HS-5 (cell line): ENCODE measurements around the gene OGN.

Source experiments
- DNase-seq: peaks from one replicate; pipeline ENCODE4 v3.0.0-alpha.2; 2012; ENCODE audit warnings: low read depth

Gene OGN

DNA sequence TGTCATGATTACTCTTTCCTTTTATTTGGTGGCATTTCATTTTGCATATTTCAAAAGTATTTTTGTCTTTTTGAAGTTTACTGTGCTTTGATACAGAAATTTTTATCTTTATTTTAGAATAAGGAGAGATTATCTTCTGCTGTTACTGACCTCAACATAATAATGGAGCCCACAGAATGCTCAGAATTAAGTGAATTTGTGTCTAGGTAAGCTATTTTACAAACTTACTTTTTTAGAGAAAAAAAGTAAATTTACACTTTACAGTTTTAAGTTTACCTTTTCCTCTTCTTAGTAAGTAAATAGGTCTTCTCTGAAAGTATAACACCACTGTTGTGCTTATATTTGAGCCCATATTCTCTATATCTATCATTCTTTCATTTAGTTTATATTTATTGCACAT is 58.8 kb downstream of the OGN start:
- no peak for DNase-seq

DNA sequence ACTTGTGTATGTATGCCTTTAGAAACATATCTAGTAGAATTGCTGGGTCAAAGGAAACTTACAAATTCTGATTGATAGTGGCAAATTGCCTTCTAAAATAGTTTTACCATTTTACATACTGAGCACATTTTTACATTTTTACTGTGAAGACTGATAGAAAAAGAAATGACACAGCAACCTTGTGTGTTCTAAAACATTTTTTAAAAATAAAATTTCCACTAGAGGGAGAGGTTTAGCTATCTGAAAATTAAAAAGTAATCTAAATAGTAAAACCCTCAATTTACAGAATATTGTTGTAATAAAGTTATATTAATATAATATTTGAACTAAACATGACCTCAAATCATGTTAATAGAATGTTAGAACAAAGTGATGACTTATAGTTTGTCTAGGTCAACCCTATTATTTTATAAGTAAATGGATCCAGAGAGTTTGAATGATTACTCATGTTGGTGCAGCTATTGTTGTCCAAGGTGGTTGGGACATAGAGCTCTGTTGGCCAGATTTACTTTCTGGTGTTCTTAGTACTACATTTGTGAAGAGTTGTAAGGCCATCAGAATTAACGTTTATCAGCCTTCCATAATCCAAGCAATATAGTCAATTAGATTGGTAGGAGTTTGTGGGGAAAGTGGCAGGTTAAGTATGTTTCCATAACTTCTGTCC is 61.4 kb downstream of the OGN start:
- DNase-seq = no peak

DNA sequence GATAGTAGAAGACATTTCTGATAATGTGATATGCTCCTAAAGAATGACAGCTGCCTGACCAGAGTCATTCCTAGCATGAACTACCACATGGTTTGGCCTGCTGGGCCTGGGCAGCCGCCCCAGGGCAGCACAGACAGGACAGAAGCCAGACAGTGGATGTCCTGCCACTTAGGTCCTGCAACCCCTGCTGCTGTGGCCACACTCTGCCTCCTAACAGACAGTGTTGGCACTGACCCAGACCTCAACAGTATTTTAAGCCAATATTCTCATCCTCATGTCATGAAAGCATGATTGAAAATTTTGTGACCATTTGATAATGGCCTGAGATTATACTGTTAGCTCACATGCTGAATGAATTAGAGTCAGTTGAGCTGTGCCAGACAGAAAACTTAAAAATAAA is 62.8 kb downstream of the OGN start:
- DNase-seq = no peak

DNA sequence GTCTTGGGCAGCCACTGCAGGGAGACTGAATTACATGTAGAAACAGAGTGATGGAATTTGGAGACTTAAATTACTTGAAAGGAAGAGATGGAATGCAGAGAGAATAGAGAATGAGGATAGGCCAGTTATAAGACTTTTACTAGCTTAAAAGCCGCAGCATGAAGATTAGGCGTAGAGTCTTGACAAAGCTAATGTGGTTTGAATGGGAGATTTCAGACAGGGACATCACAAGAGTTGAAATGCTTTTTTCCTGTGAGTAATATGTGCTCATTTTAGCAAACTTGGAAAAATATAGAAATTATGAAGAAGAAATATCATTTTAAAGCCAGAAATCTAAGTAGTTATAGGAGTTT is 71.1 kb downstream of the OGN start:
- DNase-seq = no peak
